C4-2B (cell line): ENCODE data around the gene PROSER3.

Source experiments
- CTCF ChIP-seq: fragments of 450-650 bp; conservative IDR thresholded peaks from 2 replicates; pipeline ENCODE4 v1.5.1; 2017; ENCODE audit warnings: mild to moderate bottlenecking
- ZFX ChIP-seq: fragments of 450-650 bp; IDR thresholded peaks from 2 replicates; pipeline ENCODE4 v1.6.1; 2017

- no peak for TF ChIP-seq CTCF
- peak; percentile 51; the same call in 1 of the 2 replicates for TF ChIP-seq ZFX
These were observed 17.5 kb downstream of the PROSER3 start, which contains the start of gene ARHGAP33 for GRCh38 chr19:35775298-35776101.
